HG02852 (cell line): ENCODE results near the gene GALNT2.

Experiments
- ATAC-seq: cut with Tn5 transposase; IDR thresholded peaks from one replicate; pipeline ENCODE4 v1.9.1; 2021; ENCODE audit warnings: mild to moderate bottlenecking, moderate library complexity; ENCODE audit not compliant: unreplicated experiment

GALNT2 gene

DNA sequence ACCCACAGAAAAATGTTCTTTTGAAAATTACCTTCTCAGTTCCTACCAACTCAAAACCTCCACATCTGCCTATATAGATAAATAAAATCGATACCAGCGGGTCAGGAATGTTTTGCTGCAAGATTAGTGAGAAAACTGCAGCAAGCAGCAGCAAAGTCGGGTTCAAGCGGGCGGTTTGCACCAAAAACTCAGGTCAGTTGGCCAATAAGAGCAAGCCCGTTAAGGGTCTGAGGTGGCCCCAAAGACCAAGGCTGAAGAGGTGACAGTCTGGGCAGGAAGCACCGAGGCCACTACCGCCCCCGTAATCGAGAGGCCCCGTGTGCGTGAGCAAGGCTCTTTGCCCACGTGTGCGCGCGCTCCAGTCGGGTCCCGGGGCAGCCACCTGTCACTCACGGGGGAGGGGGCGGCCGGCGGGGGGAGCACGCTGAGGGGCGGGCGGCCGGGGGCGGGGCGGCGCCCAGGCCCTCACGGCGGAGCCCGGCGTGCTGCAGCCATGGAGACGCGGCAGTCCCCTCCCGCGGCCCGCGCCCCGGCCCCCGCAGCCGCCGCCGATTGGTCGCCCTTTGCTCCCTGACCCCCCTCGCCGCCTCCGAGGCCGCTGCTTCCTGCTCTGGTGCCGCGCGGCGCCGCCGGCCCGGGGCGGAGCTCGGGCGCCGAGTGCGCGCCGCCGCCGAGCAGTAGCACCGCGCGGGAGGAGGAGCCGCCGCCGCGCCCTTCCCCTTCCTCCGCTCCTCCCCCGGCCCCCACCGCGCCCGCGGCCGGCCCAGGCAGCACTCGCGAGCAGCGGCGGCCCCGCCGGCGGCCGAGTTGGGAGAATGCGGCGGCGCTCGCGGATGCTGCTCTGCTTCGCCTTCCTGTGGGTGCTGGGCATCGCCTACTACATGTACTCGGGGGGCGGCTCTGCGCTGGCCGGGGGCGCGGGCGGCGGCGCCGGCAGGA is at the start of gene GALNT2:
GALNT2 (plus strand) TSS at position 773 of the 939 bp plus-strand sequence; CDS start at position 816, 43 bp downstream.
- peak; percentile 86 for ATAC-seq

DNA sequence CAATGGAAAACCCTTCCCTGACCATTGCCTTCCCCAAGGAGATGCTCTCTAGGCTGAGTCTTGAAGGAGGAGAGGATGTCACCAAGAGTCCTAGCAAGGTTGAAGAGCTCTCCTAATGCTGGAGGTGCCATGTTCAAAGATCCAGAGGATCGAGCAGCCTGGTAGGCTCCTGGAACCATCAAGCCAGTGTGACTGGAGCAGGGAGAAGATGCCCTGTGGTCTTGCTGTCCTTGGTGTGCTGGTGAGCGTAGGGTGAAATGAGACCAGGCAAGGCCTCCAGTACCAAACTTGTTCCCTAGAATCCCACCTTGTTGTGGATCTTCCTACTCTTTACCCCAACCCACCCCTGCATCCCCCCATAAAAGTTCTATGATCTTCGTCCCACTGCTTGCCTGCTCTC is 46.6 kb upstream of the GALNT2 start:
- ATAC-seq, result no peak

DNA sequence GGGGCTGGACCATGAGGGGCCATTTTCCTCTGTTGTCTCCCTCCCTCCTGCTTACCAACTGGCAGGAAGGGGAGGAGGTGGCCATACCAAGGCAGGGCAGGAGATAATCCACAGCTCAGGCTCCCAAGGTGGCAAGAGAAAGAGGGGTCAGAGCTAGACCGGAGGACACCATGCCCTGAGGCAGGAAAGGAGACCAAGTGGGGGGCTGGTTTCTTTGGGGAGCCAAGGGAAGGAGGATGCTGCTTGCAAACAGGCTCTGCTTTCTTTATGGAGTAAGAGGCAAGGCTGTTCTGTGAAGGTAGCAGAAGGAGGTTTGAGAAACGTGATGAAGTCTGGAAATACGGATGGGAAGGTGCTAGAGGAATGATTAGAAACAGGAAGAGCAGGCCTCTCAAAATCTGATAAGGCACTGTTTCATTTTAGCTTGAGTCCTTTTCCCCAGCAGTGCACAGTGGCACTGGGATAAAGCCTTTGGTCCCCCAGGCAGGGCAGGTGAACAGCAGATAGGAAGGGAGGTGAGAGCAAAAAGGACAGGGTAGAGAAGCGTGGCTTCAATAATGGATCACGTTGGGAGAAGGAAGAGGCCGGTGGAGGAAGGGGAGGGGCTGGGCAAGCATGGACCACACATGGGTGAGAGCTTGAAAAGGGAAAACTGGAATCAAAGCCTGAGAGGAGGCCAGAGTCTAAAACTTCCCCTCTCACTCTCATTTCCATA is 44.2 kb upstream of the GALNT2 start:
- no peak for ATAC-seq

DNA sequence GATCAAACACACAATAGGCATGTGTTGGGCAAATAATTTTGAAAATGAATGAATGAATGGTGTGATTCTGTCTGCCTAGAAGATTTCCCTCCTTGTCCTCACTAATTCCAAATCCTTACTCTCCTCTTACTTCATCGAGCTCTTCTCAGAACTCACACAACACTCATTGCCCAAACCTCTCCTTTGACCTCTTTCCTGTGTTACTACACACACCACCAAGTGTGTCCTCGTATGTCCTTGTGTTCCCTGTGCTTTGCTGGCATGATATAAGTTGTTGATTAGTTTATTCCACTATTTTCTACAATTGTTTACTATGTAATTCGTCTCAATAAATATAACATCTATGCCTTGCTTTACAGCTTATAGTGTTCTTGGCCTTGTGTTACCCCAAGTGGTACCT is 41.4 kb upstream of the GALNT2 start:
- no peak for ATAC-seq

DNA sequence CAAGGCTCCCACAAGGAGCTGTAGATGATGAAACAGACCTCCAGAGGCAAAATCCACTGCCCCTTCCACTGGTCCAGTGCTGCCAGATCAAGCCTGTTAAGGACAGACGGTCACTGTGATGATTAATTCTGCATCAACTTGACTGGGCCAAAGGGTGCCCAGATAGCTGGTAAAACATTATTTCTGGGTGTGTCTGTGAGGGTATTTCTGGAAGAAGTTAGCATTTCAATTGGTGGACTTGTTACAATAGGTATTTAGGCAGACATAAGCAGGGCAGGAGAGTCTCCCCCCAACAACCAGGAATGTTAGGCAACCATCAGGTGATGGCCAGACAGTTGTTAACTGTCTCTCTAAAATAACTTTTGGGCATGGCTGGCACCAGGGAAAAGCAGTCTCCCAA is 40.9 kb upstream of the GALNT2 start:
- ATAC-seq, result no peak

DNA sequence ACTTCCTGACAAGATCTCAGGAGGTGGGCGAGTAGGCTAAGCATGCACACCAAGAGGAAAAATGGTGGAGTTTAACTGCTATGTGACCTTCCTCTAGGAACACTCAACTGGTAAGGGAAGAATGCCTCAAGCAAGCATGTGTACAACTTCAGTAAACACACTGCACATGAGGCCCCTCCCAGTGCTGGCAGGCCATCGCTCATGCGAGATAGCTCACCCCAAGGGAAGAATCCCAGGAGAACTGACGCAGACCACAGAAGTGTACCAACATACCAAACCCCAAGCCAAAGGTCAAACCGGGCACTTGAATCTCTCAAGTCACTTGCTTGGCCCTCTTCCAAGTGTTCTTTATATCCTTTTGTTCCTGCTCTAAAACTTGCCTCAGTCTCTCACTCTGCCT is 40.5 kb upstream of the GALNT2 start:
- no peak for ATAC-seq

DNA sequence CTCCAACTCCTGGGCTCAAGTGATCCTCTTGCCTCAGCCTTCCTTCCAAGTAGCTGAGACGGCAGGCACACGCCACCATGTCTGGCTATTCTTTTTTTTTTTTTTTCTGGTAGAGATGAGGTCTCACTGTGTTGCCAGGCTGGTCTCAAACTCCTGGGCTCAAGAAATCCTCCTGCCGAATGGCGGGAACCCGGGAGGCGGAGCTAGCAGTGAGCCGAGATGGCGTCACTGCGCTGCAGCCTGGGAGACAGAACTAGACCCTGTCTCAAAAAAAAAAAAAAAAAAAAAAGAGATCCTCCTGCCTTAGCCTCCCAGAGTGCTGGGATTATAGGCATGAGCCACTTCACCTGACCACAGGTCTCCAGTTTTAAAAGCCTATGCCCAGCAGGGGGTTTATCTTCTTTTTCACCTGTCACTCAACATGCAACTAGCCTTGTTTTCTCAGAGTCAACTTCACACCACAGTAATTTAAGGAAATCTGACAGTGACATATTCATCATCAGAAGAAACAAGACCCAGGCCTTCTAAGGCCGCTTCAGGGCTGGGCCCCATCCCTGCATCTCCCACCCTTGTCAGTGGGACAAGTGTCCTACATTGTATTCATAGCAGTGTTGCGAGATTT is 38.3 kb upstream of the GALNT2 start:
- ATAC-seq, result no peak

DNA sequence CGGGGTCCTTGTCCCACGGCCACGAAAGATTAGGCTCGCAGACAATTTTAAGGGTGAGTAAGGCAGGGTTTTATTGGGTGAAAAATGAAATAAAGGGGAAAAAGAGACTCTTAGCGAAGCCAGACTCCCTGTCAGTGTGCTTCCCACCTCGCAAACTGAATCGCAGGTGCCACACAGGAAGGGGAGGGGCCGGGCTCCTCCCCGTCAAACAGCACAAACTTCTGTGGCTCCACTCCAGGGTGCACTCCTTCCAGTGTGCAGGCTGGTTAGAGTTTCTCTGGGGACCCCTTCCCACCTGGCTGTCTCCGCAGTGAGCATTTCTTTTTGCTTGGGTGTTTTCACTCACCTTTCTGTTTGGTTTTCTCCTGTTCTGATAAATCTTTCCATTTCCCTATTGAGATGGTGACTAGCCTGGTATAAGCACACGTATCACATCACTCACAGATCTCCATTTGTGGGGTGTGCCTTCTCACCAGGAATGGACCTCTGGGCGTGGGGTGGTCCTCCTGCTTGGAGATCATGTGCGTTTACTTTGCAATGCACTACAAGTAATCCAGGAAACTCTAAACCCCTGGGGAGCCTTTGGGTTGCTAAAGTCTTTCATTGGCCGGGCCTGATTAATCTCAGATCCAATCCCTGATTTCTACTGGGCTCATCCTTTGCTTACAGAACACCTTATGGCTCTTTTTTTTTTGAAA is 37.6 kb upstream of the GALNT2 start:
- no peak for ATAC-seq

DNA sequence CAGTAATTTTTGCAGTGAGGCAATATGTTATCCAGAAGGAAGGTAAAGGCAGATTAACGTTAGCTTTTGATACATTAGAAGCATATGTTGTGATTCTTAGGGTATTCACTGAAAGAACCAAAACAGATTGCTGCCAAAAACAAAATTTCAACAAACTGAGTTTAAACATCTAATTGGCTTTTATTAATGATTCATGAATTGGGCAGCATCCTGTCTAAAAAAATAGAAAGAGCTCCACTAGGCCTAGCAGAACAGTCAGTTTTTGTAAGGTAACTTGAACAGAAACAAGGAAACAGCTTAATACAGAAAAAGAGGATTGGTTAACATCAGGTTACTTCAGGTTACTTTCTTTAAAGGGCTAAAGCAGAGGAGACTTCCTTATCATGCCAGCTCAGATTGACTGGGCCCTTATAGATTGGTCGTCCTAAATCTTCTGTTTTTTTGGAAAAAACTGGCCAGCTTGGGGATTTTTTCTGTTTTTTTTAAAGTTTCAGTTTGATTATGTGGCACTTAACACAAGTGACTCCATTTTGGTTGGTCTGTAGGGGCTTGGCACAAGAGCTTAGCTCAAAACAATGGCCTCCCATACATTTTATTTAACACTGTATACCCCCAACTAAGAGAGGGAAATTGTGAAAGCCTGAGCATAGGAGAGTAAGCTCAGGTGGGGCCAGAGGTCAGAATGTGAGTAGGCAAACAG is 36.8 kb upstream of the GALNT2 start:
- ATAC-seq, result no peak

DNA sequence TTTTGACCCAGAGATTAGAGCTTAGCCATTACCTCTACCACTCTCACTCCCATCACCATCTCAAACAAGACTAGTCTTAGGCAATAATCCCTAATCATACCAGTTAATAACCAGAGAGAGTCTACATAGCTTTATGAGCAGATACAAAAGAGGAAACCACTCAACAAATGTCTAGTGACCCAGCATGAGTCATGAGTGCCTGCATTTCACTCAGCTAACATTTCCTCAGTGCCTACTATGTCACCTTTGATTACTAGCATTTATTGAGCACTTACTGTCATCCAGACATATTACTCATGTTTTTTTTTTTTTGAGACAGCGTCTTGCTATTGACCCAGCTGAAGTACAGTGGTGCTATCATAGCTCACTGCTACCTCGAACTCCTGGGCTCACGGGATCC is 35.9 kb upstream of the GALNT2 start:
- ATAC-seq, result no peak

DNA sequence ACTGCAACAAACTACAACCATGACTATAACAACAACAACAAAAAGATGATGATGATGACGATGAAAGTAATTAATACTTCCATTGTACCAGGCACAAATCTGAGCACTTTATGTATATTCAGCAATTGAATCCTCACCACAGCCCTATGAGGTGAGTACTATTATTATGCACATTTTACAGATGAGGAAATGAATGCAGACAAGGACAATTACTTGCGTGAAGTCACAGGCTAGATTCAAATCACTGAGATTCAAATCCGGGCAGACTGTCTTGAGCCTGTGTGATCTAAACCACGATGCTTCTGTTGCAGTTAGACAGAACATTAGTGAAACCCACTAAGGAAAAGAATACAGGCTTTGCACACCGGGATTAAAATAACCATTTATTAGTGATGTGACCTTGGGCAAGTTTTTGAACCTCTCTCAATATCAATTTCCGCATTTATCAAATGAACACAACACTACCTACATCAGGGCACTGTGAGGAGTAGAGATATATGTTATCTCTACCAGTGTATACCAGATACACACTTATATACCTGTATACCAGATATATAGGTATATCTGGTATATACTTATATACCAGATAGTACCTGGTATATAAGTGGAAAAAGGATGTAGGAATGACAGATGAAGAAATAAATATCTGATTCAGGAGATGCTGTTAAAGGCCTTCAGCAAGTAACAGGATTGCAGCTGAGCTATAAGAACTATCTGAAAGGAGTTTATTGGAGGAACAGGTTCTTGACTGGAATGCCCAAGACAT is 34.3 kb upstream of the GALNT2 start:
- ATAC-seq, result no peak

DNA sequence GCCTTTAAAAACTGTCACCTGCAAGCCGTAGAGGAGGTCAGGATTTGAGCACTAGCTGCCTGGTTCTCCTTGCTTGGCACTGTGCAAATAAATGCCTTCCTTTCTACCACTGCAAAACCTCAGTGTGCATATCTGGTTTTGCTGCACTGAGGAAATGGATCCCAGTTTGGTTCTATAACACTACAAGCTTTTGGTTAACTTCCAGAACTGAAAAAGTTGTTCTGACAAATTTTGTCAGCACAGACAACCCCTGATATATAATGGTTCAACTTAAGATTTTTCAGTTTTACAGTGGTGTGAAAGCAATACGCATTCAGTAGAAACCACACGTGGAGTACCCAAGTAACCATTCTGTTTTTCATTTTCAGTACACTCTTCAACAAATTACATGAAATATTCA is 29.8 kb upstream of the GALNT2 start:
- no peak for ATAC-seq

DNA sequence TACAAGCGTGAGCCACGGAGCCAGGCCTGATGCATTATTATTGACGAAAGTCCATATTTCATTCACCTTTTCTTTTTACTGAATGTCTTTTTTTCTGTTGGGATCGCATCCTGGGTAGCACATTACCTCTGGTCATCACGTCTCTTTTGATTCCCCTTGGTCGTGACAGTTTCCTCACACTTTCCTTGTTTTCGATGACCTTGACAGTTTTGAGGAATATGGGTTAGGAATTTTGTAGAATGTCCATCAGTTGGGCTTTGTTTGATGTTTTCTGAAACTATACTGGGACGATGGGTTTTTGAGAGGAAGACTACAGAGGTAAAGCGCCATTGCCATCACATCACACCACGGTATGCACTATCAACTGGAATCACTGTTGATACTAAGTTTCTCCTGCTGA is 26.6 kb upstream of the GALNT2 start:
- no peak for ATAC-seq

DNA sequence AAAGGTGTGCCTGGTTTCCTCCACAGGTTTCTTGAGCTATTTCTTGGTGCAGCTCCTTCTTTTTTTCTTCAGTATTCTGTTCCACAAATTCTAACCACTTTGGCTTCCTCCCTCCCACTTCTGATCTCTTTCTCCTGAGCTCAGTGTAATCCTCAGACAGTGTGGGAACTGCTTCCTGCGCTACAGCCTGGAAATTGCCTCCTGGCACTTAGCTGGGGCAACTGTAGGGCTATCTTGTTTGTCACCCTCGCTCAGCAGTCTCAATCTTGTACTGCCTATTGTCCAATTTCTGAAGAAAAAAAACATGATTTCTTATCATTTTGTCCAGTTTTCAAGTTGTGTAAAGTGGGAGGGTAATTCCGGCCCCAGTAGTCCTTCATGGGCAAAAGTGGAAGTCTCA is 24.0 kb upstream of the GALNT2 start:
- no peak for ATAC-seq

DNA sequence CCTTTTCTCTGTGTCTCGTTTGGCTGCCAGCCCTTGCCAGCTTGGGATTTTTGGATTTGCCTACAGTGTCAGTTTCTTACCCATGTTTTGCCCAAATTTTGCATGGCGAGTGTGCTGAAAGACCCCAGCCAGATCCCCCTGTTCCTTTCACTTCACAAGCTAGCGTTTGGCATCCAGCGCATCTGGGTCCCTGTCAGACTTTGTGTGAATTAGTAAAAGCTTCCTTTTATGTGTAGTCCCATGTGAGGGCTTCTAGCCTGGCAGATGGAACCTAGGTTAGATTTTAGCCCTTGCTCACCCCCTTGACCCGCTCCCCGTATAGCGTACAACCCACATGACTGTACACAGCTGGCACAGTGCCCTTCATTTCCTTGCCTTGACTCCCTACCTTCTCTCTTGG is 22.3 kb upstream of the GALNT2 start:
- no peak for ATAC-seq

DNA sequence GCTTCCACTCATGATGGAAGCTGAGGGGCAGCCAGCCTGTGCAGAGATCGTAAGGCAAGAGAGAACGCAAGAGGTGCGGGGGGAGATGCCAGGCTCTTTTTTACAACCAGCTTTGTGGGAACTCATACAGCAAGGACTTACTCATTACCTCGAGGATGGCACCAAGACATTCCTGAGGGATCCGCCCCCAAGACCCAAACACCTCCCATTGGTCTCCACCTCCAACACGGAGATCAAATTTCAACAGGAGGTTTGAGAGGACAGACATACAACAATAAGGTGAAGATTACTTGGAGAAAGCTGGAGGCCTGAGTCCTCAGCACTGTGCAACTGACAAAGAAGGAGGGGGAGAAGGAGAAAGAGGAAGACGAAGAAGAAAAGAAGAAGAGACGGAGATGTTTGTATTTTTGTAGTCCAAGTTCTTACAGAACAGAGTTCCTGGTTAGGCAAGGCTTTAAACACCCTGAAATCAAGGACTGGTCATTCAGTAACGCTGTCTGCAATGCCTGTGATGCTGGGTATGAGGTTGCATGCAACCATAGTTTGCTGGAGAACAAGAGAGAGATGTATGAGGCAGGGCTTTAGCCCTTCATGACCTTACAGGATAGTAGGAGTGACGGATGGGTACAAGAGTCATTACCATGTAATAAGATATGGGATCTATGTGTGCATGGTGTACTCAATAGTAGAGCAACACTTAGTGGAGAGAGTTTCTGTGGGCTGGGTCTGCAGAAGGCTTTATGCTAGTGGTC is 19.7 kb upstream of the GALNT2 start:
- ATAC-seq, result no peak

DNA sequence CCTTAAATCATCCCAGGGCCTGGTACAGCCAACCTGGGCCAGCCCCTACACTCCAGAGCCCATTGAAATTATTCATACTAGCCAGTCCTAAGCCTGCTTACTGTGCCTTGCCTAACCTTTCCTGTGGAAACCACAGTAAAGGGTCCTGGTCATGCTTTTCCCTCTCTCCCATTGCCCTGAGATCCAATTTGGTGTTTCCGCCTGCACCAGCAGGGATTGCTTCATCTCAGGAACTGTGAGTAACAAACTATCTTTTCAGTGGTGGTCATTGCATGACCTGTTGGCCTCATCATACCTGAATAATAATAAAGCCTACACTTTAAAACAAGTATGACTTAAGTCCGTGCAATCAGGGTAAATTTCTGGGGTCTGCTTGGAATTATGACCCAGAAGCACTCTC is 18.7 kb upstream of the GALNT2 start:
- no peak for ATAC-seq

DNA sequence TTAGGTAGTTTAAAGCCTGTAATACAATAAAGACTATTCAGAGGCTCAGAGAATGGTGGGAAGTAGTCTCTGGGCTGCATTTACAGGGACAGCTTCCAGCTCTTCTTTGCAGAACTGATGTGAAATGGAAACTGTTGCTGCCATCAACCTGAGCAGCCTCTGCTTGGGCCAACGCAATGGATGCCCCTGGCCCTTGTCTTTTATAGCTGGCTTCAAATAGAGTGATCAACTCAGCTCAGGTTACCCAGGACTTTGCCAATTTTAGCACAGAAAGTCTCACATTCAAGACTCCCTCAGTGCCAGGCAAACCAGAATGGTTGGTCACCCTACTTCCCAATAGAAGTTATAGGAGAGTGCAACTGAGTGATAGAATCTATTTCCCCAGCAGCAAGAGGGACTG is 18.1 kb upstream of the GALNT2 start:
- no peak for ATAC-seq

DNA sequence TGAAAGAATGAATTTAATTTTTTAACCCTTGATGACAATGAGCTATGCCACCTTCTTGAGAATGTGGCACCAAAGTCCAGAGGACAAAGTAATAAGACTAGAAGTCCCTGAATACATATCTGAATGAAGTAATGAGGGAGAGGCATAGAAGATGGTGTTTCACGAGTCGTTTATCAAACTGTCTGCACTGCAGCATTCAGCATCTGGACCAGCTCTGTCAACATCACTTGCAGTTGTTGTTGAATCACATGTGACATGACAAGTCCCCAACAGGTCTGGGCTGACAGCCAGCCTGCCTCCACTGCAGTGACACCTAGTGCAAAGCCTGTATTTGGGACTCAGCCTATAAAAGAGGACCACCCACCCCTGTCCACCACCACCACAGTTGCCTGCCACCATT is 17.3 kb upstream of the GALNT2 start:
- no peak for ATAC-seq
